GM21515 (cell line): ENCODE measurements around the gene CCDC81.
"Not testable (repeated sequence)": the region's sequence is repeated elsewhere in the genome, so short reads cannot be mapped to it uniquely, and the experiment has no call there.

Source experiments
- ATAC-seq: cut with Tn5 transposase; IDR thresholded peaks from one replicate; pipeline ENCODE4 v1.9.1; 2021; ENCODE audit not compliant: unreplicated experiment

Gene CCDC81

GRCh38 chr11:86374586-86374985 is at the start of gene CCDC81:
TSS of gene CCDC81 (plus strand) at chr11:86374887. CDS start at chr11:86375164, 277 bp downstream.
- no peak for ATAC-seq

- ATAC-seq = no peak
These were observed 39.4 kb upstream of the CCDC81 start for GRCh38 chr11:86335131-86335767.

GRCh38 chr11:86337227-86337626 is 37.5 kb upstream of the CCDC81 start:
- ATAC-seq = no peak

GRCh38 chr11:86341382-86341781 is 33.3 kb upstream of the CCDC81 start:
- no peak for ATAC-seq

GRCh38 chr11:86346513-86346912 is 28.2 kb upstream of the CCDC81 start:
- no peak for ATAC-seq

- ATAC-seq = no peak
These were observed 19.4 kb upstream of the CCDC81 start for GRCh38 chr11:86355256-86355655.

- ATAC-seq = not testable (repeated sequence)
These were observed 17.3 kb upstream of the CCDC81 start for GRCh38 chr11:86357412-86357811.

- no peak for ATAC-seq
These were observed 16.0 kb upstream of the CCDC81 start for GRCh38 chr11:86358720-86359119.

GRCh38 chr11:86360775-86361395 is 13.8 kb upstream of the CCDC81 start:
- ATAC-seq = no peak

GRCh38 chr11:86363424-86363823 is 11.3 kb upstream of the CCDC81 start:
- no peak for ATAC-seq

- no peak for ATAC-seq
These were observed 9.1 kb upstream of the CCDC81 start for GRCh38 chr11:86365546-86365945.

- no peak for ATAC-seq
These were observed 5.0 kb upstream of the CCDC81 start for GRCh38 chr11:86369668-86370067.

GRCh38 chr11:86370171-86370570 is 4.5 kb upstream of the CCDC81 start:
- ATAC-seq = no peak

- ATAC-seq = no peak
These were observed 3.6 kb upstream of the CCDC81 start for GRCh38 chr11:86370922-86371594.

- ATAC-seq = no peak
These were observed 2.6 kb upstream of the CCDC81 start for GRCh38 chr11:86372041-86372440.

GRCh38 chr11:86372586-86372985 is 2.1 kb upstream of the CCDC81 start:
- ATAC-seq = no peak

GRCh38 chr11:86374069-86374468 is 618 bp upstream of the CCDC81 start:
- ATAC-seq = no peak

- no peak for ATAC-seq
These were observed 3.3 kb downstream of the CCDC81 start for GRCh38 chr11:86377972-86378371.

GRCh38 chr11:86380295-86381059 is 5.8 kb downstream of the CCDC81 start:
- no peak for ATAC-seq

- ATAC-seq = no peak
These were observed 8.6 kb downstream of the CCDC81 start for GRCh38 chr11:86383041-86383955.

- ATAC-seq = no peak
These were observed 11.6 kb downstream of the CCDC81 start for GRCh38 chr11:86386283-86386682.
